GM19043 (cell line): ENCODE measurements around the gene TMX1.

Source experiments
- ATAC-seq: cut with Tn5 transposase; IDR thresholded peaks from one replicate; pipeline ENCODE4 v1.9.1; 2021; ENCODE audit warnings: low read depth; ENCODE audit not compliant: unreplicated experiment

TMX1 gene

GRCh38 chr14:51242545-51243490 is 2.8 kb downstream of the TMX1 start:
- ATAC-seq, result no peak

DNA sequence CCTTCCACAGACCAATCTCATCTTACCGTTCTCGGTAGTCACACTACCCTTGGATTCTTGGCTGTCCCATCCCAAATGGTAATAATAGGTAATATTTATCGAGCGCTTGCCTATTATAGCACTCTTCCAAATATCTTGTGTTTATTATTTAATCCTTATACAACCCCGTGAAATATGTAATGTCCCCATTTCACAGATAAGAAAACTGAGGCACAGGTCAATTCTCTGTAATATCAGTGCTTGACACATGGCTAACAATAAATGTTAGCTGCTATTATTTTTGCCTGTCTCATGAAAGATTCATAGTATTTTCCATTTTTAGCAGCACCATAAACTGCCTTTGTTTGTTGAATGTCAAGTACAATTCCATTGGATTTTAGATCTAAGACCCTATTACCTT is 4.5 kb downstream of the TMX1 start:
- ATAC-seq, result no peak

DNA sequence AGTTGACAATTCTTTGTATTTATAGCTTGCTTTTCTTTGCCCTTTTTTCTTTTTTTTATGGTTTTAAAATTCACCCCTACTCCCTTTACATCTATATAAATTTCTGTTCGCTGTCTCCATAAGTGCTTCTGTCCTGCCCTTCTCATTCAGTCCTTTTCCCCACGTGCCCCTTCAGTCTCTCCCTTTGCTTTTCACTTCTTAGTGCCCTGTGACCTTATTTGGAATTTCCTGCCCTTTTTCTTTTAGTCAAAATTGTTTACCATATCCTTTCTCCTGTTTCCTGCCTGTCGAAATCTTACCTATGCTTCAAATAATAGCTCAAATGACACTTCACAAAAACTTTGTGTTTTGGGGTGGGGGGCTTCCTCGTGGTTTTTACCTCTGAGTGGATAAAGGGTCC is 6.0 kb downstream of the TMX1 start:
- ATAC-seq, result no peak

DNA sequence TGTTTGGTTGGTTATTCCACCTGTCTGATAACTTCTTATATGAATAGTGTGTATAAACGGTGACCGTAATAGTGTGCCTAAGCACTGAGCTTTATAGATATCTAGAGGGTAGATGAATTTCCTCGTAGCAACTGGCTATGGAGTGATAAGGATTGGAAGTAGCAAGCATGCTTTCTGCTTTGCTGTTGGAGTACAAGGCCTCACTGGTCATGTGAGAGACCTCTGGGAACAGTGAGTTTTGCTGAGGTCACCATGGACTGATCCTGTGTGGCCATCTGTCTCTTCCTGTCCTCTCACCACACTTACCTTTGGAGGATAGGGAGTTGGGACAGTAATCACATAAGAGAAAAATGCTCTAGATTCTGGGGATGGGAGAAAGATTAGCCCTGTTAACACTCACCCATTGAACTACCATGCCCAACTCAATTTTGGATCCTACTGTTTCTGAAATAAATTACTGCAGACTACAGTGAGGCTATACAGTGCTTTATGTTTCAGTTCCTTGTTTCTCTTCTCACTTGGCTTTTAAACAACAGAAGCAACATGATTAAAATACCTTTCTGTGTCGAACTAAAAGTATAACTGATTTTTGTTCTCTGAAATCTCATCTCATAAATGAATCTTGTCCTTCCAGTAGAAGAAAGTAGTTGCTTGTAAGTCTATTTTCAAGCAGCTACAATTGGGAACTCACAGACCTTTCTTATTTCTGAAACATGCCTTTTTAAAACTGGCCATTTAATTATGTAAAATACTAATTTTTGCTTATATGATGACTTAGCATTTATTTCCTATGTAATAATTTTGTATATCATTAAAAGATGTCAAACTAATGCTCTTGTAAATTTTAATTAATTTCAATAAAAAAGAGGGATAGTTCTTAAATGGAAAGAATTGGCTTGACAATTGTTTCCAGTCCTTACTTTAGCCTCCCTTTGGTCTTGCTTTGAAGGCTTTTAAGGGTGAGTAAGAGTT is 8.3 kb downstream of the TMX1 start:
- peak; percentile 80 for ATAC-seq

DNA sequence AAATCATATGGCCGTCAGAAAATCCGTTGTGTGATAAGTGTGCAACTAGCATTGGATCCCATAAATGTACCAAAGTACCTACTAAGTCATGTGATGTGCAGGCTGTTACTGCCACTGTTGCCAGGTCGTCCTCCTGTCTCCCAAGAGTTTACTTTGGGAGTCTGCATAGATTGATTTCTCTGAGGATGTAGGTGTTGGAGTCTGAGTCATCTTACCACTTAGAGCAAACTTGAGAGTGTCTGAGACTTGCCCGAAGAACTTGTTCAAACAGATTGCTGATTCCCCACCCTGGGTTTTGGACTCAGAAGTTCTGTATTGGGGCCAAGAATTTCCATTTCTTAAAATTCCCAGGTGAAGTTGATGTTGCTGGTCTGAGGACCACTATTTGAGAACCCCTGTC is 11.4 kb downstream of the TMX1 start:
- no peak for ATAC-seq

DNA sequence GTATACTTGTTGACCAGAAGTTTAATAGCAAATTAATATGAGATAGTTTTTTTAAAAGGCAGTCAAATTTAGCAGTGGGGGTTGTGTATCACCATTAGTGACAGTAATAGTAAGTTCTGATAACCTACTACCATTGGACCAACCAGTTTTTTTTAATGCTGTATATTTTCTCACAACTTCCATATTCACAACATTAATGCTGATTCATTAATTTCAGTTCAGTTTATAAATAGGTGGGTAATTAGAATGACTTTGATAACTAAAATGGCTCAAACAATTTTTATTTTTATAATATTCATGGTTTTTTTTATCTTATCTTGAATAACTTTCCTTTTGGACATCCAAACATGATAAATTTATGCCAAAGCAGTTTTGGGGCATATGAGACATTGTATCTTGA is 13.8 kb downstream of the TMX1 start:
- ATAC-seq, result no peak

GRCh38 chr14:51258280-51258679 is 18.2 kb downstream of the TMX1 start:
- no peak for ATAC-seq

DNA sequence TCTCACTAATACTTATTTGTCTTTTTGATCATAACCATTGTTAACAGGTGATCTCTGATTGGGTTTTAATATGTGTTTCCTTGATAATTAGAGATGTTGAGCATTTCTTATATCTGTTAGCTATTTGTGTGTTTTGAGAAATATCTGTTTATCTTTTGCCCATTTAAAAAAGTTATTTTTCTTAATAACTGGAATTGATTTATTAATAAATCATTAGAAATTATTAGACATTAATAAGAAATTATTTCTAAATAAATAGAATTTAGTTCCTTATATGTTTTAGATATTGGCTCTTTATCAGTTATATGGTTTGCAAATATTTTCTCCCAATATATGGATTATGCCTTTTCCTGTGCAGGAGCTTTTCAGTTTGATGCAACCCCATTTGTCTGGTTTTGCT is 18.7 kb downstream of the TMX1 start:
- no peak for ATAC-seq

DNA sequence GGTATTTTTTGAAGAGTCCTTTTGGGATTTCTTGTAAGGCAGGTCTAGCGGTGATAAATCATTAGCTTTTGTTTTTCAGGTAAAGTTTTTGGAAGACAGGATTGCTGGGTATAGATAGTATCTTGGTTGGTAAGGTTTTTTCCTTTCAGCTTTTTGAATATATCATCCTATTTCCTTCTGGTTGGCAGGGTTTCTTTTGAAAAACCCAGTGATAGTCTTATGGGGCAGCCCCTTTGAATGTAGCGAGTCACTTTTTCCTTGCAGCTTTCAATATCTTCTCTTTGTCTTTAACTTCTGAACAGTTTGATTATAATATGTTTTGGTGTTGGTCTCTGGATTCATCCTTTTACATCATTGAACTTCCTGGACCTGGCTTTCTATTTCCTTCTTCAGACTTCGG is 20.2 kb downstream of the TMX1 start:
- no peak for ATAC-seq

- no peak for ATAC-seq
Measured at GRCh38 chr14:51261151-51261550, 21.1 kb downstream of the TMX1 start.

DNA sequence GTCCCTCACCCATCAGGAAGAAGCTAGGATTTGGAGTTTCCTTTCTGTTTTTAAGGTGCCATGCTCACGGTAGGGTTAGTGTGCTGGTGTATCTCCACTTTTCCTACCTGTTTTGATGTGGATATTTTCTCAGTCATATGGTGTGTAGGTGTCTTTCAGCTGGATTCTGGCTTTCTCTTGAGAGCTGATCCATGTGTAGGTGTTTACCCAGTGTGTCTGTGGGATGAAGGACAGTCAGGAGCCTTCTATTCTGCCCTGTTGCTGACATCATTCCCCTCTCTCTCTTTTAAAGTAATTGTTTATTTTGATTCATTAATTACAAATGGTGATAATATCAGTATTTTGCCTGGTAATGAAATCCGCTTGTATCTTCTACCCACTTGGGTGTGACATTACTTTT is 22.8 kb downstream of the TMX1 start:
- no peak for ATAC-seq

- no peak for ATAC-seq
Measured at GRCh38 chr14:51269634-51270033, 29.6 kb downstream of the TMX1 start.

DNA sequence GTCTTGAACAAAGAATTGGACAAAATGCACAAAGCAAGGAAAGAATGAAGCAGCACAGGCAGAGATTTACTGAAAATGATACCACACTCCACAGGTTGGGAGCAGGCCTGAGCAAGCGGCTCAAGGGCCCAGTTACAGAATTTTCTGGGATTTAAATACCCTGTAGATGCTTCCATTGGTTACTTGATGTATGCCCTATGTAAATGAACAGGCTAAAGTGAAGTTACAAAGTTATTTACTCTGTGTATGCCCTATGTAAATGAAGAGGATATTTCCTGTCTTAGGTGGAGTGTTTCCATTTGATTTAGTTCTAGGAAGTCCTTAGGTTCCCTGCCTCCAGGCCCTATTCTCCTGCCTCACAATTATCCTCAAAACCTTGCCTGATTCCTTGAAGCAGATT is 36.6 kb downstream of the TMX1 start:
- ATAC-seq, result no peak

DNA sequence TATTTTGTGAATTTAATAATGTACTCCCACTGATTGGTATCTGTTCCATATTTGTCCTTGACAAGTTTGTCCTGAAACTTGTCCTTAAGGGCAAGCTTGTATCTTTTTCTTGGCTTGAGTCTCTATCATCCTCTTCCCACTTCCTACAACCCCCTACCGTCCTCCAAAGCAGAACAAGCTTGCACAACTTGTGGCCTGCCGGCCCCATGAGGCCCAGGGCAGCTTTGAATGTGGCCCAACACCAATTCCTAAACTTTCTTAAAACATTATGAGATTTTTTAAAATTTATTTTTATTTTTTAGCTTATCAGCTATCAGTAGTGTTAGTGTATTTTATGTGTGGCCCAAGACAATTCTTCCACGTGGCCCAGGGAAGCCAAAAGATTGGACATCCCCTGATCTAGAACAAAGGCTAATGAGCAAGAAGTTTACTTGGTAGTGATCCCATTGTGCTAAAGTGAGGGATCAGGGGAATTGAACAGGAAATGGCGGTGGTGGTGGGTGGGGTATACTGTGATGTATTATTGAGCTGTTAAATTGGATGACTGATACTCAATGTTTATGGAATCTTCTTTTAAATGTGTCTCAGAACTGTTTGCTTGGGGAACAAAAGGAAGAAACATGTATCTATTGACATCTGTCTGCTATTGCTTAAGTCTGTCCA is 37.8 kb downstream of the TMX1 start:
- ATAC-seq, result no peak

GRCh38 chr14:51282517-51282916 is 42.5 kb downstream of the TMX1 start:
- no peak for ATAC-seq

- ATAC-seq, result no peak
Measured at GRCh38 chr14:51283402-51284085, 43.5 kb downstream of the TMX1 start.

- ATAC-seq, result no peak
Measured at GRCh38 chr14:51284241-51284640, 44.2 kb downstream of the TMX1 start.

- ATAC-seq, result peak; percentile 73
Measured at GRCh38 chr14:51285120-51285519, 45.1 kb downstream of the TMX1 start.

DNA sequence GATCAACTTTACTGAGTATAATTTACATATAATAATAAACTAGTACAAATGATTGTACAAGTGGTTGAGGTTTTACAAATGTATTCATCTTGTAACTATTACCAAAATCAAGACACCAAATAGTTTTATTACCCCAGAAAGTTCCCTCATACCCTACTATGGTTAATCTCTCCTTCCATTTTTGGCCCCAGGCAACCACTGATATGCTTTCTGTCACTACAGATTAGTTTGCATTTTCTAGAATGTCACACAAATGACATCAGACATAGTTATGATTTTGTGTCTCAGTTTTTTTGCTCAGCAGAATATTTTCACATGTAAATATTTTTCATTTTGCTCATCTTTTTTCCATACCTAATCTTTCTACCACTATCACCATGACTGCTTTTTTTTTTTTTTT is 49.1 kb downstream of the TMX1 start:
- no peak for ATAC-seq

- no peak for ATAC-seq
Measured at GRCh38 chr14:51290132-51290531, 50.1 kb downstream of the TMX1 start.
